Spleen (tissue), 11 donors: ENCODE measurements around the gene TMED9. TPM values are rescaled to one million over a fixed set of nuclear protein-coding genes. Genes with fewer than 3 reads are reported as not detected.
A peak's percentile ranks its signal among the peaks of the same experiment; 100 is the strongest.

Experiments used
- DNase-seq: peaks from one replicate; pipeline ENCODE4 v3.0.0-alpha.2; 2020
- H3K27ac ChIP-seq, 8 donors: fragments of 200-600 bp; sonication (generic) in 7 of 8; 1 replicate in 4 of 8; 2 replicates in 4 of 8; pipeline versions ENCODE4 v1.5.0 to v1.8.0; 2016 to 2021; ENCODE audit warnings: inconsistent platforms in 4 of 8, mild to moderate bottlenecking in 4 of 8, moderate library complexity in 1 of 8
- H3K27me3 ChIP-seq, 7 donors: fragments of 200-600 bp; sonication (generic) in 6 of 7; replicated peaks in 1 of 7; 1 replicate in 4 of 7; 2 replicates in 3 of 7; pipeline versions ENCODE4 v1.5.0 to v1.8.0; 2016 to 2021; ENCODE audit warnings: inconsistent platforms in 3 of 7, mild to moderate bottlenecking in 1 of 7
- H3K36me3 ChIP-seq, 6 donors: fragments of 200-600 bp; sonication (generic) in 5 of 6; 1 replicate in 4 of 6; 2 replicates in 2 of 6; pipeline versions ENCODE4 v1.5.0 to v1.8.0; 2016 to 2021; ENCODE audit warnings: inconsistent platforms in 2 of 6
- H3K4me1 ChIP-seq, 6 donors: fragments of 200-600 bp; sonication (generic) in 5 of 6; 1 replicate in 3 of 6; 2 replicates in 3 of 6; pipeline versions ENCODE4 v1.5.0 to v1.8.0; 2016 to 2021; ENCODE audit warnings: inconsistent platforms in 3 of 6
- H3K4me3 ChIP-seq, 8 donors: fragments of 200-600 bp; sonication (generic) in 7 of 8; 1 replicate in 4 of 8; 2 replicates in 4 of 8; pipeline versions ENCODE4 v1.5.0 to v1.8.0; 2016 to 2021; ENCODE audit warnings: inconsistent platforms in 4 of 8, mild to moderate bottlenecking in 4 of 8, moderate library complexity in 2 of 8
- H3K9me3 ChIP-seq, 8 donors: fragments of 200-600 bp; sonication (generic) in 7 of 8; 1 replicate in 4 of 8; 2 replicates in 4 of 8; pipeline versions ENCODE4 v1.5.0 to v1.8.0; 2016 to 2021; ENCODE audit warnings: inconsistent platforms in 4 of 8
- CTCF ChIP-seq, 11 experiments: fragments of 200-600 bp in 7 of 11; fragments of 450-650 bp in 4 of 11; sonication (generic) in 4 of 11; IDR thresholded peaks in 8 of 11; conservative IDR thresholded peaks in 3 of 11; 1 replicate in 7 of 11; 2 replicates in 4 of 11; pipeline versions ENCODE4 v1.4.0 to v1.8.0; 2016 to 2021; ENCODE audit warnings: antibody characterized with exemption in 11 of 11, inconsistent platforms in 4 of 11, mild to moderate bottlenecking in 1 of 11
- POLR2A ChIP-seq, 3 donors: fragments of 450-650 bp; IDR thresholded peaks; one replicate each; pipeline ENCODE4 v1.5.1; 2017; ENCODE audit warnings: antibody characterized with exemption in 3 of 3, mild to moderate bottlenecking in 1 of 3
- POLR2AphosphoS5 ChIP-seq, 3 donors: sonication (generic); formaldehyde crosslinking; IDR thresholded peaks; one replicate each; pipeline ENCODE4 v1.5.1; 2017; ENCODE audit warnings: antibody characterized with exemption in 3 of 3
- WGBS, 5 donors: extraction: QIAGEN DNeasy Blood & Tissue Kit in 3 of 5; methylation state at CpG; one replicate each; pipeline versions ENCODE4 v1.1.5 to v1.1.7; 2013 to 2018; 5-methylcytosine and 5-hydroxymethylcytosine counted together
- intact Hi-C: fragments of 100-400 bp; cut with DNase I; formaldehyde crosslinking; loops from one replicate; pipeline ENCODE4 v1.15.0; 2023; ENCODE audit warnings: low total_unique reads
- polyA plus RNA-seq, 3 donors: library from polyadenylated mRNA; stranded (reverse); fragments of 200-250 nt; gene quantifications; one replicate each; pipeline ENCODE4 v1.2.1, GENCODE V29; 2013
- total RNA-seq, 7 donors: library from RNA; depleted of rRNA in 3 of 7; stranded (reverse); fragments of >200 nt in 3 of 7; fragmentation: NEBNext Ultra II Directional in 4 of 7; extraction: Animal tissue kit (Norgen Biotek cat#: 25700) in 4 of 7; gene quantifications; one replicate each; pipeline versions ENCODE4 v1.1.0 to v1.2.1, GENCODE V29; 2016 to 2021
- donor health status: healthy with polysubstance abuse.
- donor health status: DM: no; HTN: no; CAD: no; lungs with moderate emphysema.
- donor health status: DM: no; HTN: no; CAD: no.
- donor health status: Bipolar disorder and iron deficiency.
- donor health status: healthy.
- donor health status: DM: no; HTN: no; CAD: no.
- donor health status: DM: yes; HTN: yes; CAD: no.

Gene TMED9
- total and polyA plus RNA-seq, 10 donors = 52.6 to 126 (median 98.2) TPM

GRCh38 chr5:177593511-177593910, 1.5 kb downstream of the TMED9 start:
- Histone ChIP-seq H3K4me1 (peaks cover 5 to 55% (median 29%) of the 10 kb centered on the region in 6 donors), H3K9me3 (no peaks in the 10 kb centered on the region), H3K27ac (no peak overlapping the region), H3K36me3 (peaks cover 0 to 41% (median 36%) of the 10 kb centered on the region in 6 donors), H3K4me3 (peak overlapping the region in 4 of 8 donors; percentile 88 to 98 (median 93)), H3K27me3 (peaks cover 0 to 10% (median 0%) of the 10 kb centered on the region in 7 donors)
- intact Hi-C loops = no loop called here
- peak; percentile 19 for DNase-seq
- 76 to 91% (median 80%) methylated on average over 3 of the region's 3 CpGs for WGBS, 5 donors
- no peak for TF ChIP-seq CTCF (IDR thresholded peaks at IDR 0.05 in 8 of 11, conservative IDR thresholded peaks at IDR 0.05 in 3 of 11)
- TF ChIP-seq POLR2A (IDR thresholded peaks at IDR 0.05) = no peak
- TF ChIP-seq POLR2AphosphoS5 (IDR thresholded peaks at IDR 0.05) = no peak

- H3K4me1 ChIP-seq = peaks cover 5 to 61% (median 34%) of the 10 kb centered on the region in 6 donors
- no peak overlapping the region for H3K27ac ChIP-seq
- 85 to 97% (median 94%) methylated on average over 8 of the region's 8 CpGs for WGBS, 5 donors
- peak overlapping the region in 1 of 8 donors; percentile 88 for H3K4me3 ChIP-seq
- no peaks in the 10 kb centered on the region for H3K9me3 ChIP-seq
- H3K36me3 ChIP-seq = peaks cover 0 to 41% (median 36%) of the 10 kb centered on the region in 6 donors
- DNase-seq = peak; percentile 16
- intact Hi-C loops = no loop called here
- TF ChIP-seq CTCF (IDR thresholded peaks at IDR 0.05 in 8 of 11, conservative IDR thresholded peaks at IDR 0.05 in 3 of 11) (no peak), POLR2AphosphoS5 (IDR thresholded peaks at IDR 0.05) (no peak), POLR2A (IDR thresholded peaks at IDR 0.05) (no peak)
- H3K27me3 ChIP-seq = peaks cover 0 to 10% (median 0%) of the 10 kb centered on the region in 7 donors
These were observed 2.1 kb downstream of the TMED9 start for GRCh38 chr5:177594071-177594470.

- peak; percentile 42 for DNase-seq
- Histone ChIP-seq H3K4me3 (no peak overlapping the region), H3K36me3 (peaks cover 0 to 41% (median 36%) of the 10 kb centered on the region in 6 donors), H3K4me1 (peaks cover 5 to 64% (median 38%) of the 10 kb centered on the region in 6 donors), H3K27ac (no peak overlapping the region), H3K27me3 (peaks cover 0 to 7% (median 0%) of the 10 kb centered on the region in 7 donors), H3K9me3 (no peaks in the 10 kb centered on the region)
- TF ChIP-seq CTCF (IDR thresholded peaks at IDR 0.05 in 8 of 11, conservative IDR thresholded peaks at IDR 0.05 in 3 of 11) (no peak), POLR2A (IDR thresholded peaks at IDR 0.05) (no peak), POLR2AphosphoS5 (IDR thresholded peaks at IDR 0.05) (no peak)
- intact Hi-C loops = no loop called here
- 90 to 100% (median 97%) methylated on average over 4 to 8 of the region's 8 CpGs for WGBS, 5 donors
These were observed 3.1 kb downstream of the TMED9 start for GRCh38 chr5:177595026-177595585.

- H3K36me3 ChIP-seq = peaks cover 0 to 41% (median 36%) of the 10 kb centered on the region in 6 donors
- DNase-seq = no peak
- no peak overlapping the region for H3K4me3 ChIP-seq
- no peak overlapping the region for H3K27ac ChIP-seq
- no peaks in the 10 kb centered on the region for H3K9me3 ChIP-seq
- no peaks in the 10 kb centered on the region for H3K27me3 ChIP-seq
- 96 to 100% (median 97%) methylated on average over 2 of the region's 2 CpGs for whole genome bisulfite sequencing, 5 donors
- H3K4me1 ChIP-seq = peaks cover 5 to 73% (median 47%) of the 10 kb centered on the region in 6 donors
- TF ChIP-seq POLR2AphosphoS5 (IDR thresholded peaks at IDR 0.05) (no peak), POLR2A (IDR thresholded peaks at IDR 0.05) (no peak), CTCF (IDR thresholded peaks at IDR 0.05 in 8 of 11, conservative IDR thresholded peaks at IDR 0.05 in 3 of 11) (no peak)
- intact Hi-C loops = no loop called here
These were observed 4.2 kb downstream of the TMED9 start for GRCh38 chr5:177595991-177596774.
